Measurements from ENCODE around the gene TNXB.
"Not testable (repeated sequence)": the region's sequence is repeated elsewhere in the genome, so short reads cannot be mapped to it uniquely, and the experiment has no call there.

The TNXB gene

GRCh38 chr6:32057966-32058365 lies 51.2 kb downstream of the TNXB start:
- Histone ChIP-seq H3K9me3 (ENCODE audit: control insufficient read depth, insufficient read depth, low read length) (no peaks in the 10 kb centered on the region), H3K9ac (ENCODE audit: low read depth, low read length) (no peak overlapping the region), H3K4me1 (ENCODE audit: insufficient read depth, low read length) (no peaks in the 10 kb centered on the region), H3K36me3 (ENCODE audit: insufficient read depth, low read length) (no peaks in the 10 kb centered on the region)

GRCh38 chr6:32056254-32056653 lies 52.9 kb downstream of the TNXB start:
- no peaks in the 10 kb centered on the region for H3K9me3 ChIP-seq (ENCODE audit: control insufficient read depth, insufficient read depth, low read length)
- no peaks in the 10 kb centered on the region for H3K4me1 ChIP-seq (ENCODE audit: insufficient read depth, low read length)
- no peaks in the 10 kb centered on the region for H3K36me3 ChIP-seq (ENCODE audit: insufficient read depth, low read length)
- no peak overlapping the region for H3K9ac ChIP-seq (ENCODE audit: low read depth, low read length)

GRCh38 chr6:32055756-32056155 lies 53.4 kb downstream of the TNXB start:
- not testable (repeated sequence) for H3K36me3 ChIP-seq (ENCODE audit: insufficient read depth, low read length); H3K9ac ChIP-seq (ENCODE audit: low read depth, low read length); H3K9me3 ChIP-seq (ENCODE audit: control insufficient read depth, insufficient read depth, low read length); H3K4me1 ChIP-seq (ENCODE audit: insufficient read depth, low read length)

- not testable (repeated sequence) for H3K36me3 ChIP-seq (ENCODE audit: insufficient read depth, low read length); H3K4me1 ChIP-seq (ENCODE audit: insufficient read depth, low read length); H3K9me3 ChIP-seq (ENCODE audit: control insufficient read depth, insufficient read depth, low read length); H3K9ac ChIP-seq (ENCODE audit: low read depth, low read length)
Observed at GRCh38 chr6:32053314-32053713, 55.8 kb downstream of the TNXB start.

DNA sequence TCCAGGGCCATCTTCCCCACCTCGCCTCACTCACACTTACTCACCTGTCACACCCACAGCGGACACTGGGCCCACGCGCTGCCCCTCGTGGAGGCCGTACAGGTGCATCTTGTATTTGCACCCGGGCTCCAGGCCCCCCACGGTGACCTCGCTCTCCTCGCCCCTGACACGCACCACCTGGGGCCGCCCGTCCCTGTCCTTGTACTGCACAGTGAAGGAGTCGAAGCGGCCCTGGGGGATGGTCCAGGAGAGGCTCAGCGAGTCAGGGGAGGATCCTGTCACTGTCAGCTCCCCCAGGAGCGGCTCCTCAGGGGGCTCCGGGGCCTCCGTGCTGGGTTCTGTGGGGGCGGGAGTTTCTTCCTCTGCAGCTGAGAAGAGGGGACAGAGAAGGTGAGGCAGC lies 56.5 kb downstream of the TNXB start:
- H3K36me3 ChIP-seq (ENCODE audit: insufficient read depth, low read length); H3K9me3 ChIP-seq (ENCODE audit: control insufficient read depth, insufficient read depth, low read length); H3K4me1 ChIP-seq (ENCODE audit: insufficient read depth, low read length); H3K9ac ChIP-seq (ENCODE audit: low read depth, low read length): not testable (repeated sequence)

DNA sequence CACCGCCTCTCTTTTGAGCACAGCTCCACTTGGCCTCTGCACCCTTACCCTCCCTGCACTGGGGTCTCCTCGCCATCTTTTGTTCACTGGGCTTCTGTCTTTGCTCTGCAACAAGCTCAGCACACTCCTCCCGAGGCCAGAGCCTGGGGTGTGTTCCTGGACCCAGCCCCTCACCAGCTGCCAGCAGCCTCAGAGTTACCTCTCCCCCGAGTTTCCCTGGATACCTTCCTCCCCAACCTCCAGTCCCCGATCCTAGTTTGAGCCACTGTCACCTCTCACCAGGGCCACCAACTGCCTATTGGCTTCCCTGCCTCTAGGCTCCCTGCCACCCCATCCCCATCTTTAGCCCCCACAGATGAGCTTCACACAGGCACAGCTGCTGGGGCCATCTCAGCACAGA lies 58.6 kb downstream of the TNXB start:
- H3K9ac ChIP-seq (ENCODE audit: low read depth, low read length) = no peak overlapping the region
- peaks cover 20% of the 10 kb centered on the region for H3K4me1 ChIP-seq (ENCODE audit: insufficient read depth, low read length)
- no peaks in the 10 kb centered on the region for H3K9me3 ChIP-seq (ENCODE audit: control insufficient read depth, insufficient read depth, low read length)
- H3K36me3 ChIP-seq (ENCODE audit: insufficient read depth, low read length) = no peaks in the 10 kb centered on the region

GRCh38 chr6:32049736-32050135 lies 59.4 kb downstream of the TNXB start:
- not testable (repeated sequence) for H3K36me3 ChIP-seq (ENCODE audit: insufficient read depth, low read length); H3K9me3 ChIP-seq (ENCODE audit: control insufficient read depth, insufficient read depth, low read length); H3K9ac ChIP-seq (ENCODE audit: low read depth, low read length)
- peaks cover 20% of the 10 kb centered on the region for H3K4me1 ChIP-seq (ENCODE audit: insufficient read depth, low read length)

GRCh38 chr6:32049149-32049548 lies 60.0 kb downstream of the TNXB start:
- not testable (repeated sequence) for H3K36me3 ChIP-seq (ENCODE audit: insufficient read depth, low read length); H3K9me3 ChIP-seq (ENCODE audit: control insufficient read depth, insufficient read depth, low read length); H3K9ac ChIP-seq (ENCODE audit: low read depth, low read length)
- peaks cover 20% of the 10 kb centered on the region for H3K4me1 ChIP-seq (ENCODE audit: insufficient read depth, low read length)

GRCh38 chr6:32047855-32048766 lies 61.0 kb downstream of the TNXB start:
- Histone ChIP-seq H3K9me3 (ENCODE audit: control insufficient read depth, insufficient read depth, low read length) (no peaks in the 10 kb centered on the region), H3K9ac (ENCODE audit: low read depth, low read length) (no peak overlapping the region), H3K4me1 (ENCODE audit: insufficient read depth, low read length) (peaks cover 20% of the 10 kb centered on the region), H3K36me3 (ENCODE audit: insufficient read depth, low read length) (no peaks in the 10 kb centered on the region)

DNA sequence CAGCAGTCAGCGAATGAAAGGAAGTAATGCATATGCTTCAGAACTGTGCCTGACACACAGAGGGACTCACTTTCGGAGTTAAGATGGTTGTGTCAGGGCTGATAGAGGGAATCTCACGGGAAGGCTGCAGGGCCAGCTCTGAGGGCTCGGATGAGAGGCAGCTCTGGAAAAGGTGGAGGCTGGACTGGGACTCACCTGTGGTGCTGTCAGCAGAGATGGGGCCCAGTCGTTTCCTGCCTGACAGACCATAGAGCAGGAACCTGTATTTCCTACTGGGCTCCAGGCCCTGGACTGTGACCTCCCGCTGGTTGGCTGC lies 61.6 kb downstream of the TNXB start:
- H3K9me3 ChIP-seq (ENCODE audit: control insufficient read depth, insufficient read depth, low read length) = no peaks in the 10 kb centered on the region
- no peak overlapping the region for H3K9ac ChIP-seq (ENCODE audit: low read depth, low read length)
- peaks cover 20% of the 10 kb centered on the region for H3K4me1 ChIP-seq (ENCODE audit: insufficient read depth, low read length)
- H3K36me3 ChIP-seq (ENCODE audit: insufficient read depth, low read length) = no peaks in the 10 kb centered on the region

DNA sequence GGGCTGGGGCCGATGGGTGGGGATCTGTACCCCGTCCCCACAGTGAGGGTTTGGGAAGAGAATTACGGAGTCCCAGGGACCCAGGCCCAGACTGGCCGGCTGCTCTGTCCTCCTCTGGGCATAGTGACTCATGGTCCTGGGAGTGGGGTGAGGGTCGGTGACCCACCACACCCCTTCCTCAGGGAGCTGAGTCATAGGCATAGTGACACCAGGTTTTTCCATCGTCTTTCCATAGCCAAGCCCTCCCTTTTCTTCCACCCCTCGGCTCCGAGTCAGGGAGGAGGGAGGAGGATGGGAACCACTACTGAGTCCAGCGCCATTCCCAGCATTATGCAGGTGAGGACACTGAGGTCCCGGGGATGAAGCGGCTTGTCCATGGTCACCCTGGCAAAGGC lies 62.1 kb downstream of the TNXB start:
- peaks cover 20% of the 10 kb centered on the region for H3K4me1 ChIP-seq (ENCODE audit: insufficient read depth, low read length)
- no peak overlapping the region for H3K9ac ChIP-seq (ENCODE audit: low read depth, low read length)
- no peaks in the 10 kb centered on the region for H3K9me3 ChIP-seq (ENCODE audit: control insufficient read depth, insufficient read depth, low read length)
- no peaks in the 10 kb centered on the region for H3K36me3 ChIP-seq (ENCODE audit: insufficient read depth, low read length)

GRCh38 chr6:32046450-32047083 lies 62.6 kb downstream of the TNXB start:
- peaks cover 20% of the 10 kb centered on the region for H3K4me1 ChIP-seq (ENCODE audit: insufficient read depth, low read length)
- no peaks in the 10 kb centered on the region for H3K36me3 ChIP-seq (ENCODE audit: insufficient read depth, low read length)
- no peak overlapping the region for H3K9ac ChIP-seq (ENCODE audit: low read depth, low read length)
- no peaks in the 10 kb centered on the region for H3K9me3 ChIP-seq (ENCODE audit: control insufficient read depth, insufficient read depth, low read length)

- Histone ChIP-seq H3K9me3 (ENCODE audit: control insufficient read depth, insufficient read depth, low read length) (no peaks in the 10 kb centered on the region), H3K36me3 (ENCODE audit: insufficient read depth, low read length) (no peaks in the 10 kb centered on the region), H3K4me1 (ENCODE audit: insufficient read depth, low read length) (peaks cover 20% of the 10 kb centered on the region), H3K9ac (ENCODE audit: low read depth, low read length) (no peak overlapping the region)
Observed at GRCh38 chr6:32045811-32046449, 63.2 kb downstream of the TNXB start.

GRCh38 chr6:32044916-32045315 lies 64.2 kb downstream of the TNXB start:
- H3K36me3 ChIP-seq (ENCODE audit: insufficient read depth, low read length); H3K9me3 ChIP-seq (ENCODE audit: control insufficient read depth, insufficient read depth, low read length); H3K9ac ChIP-seq (ENCODE audit: low read depth, low read length): not testable (repeated sequence)
- peaks cover 20% of the 10 kb centered on the region for H3K4me1 ChIP-seq (ENCODE audit: insufficient read depth, low read length)

Measured in ES-I3 (cell line).